HG03066 (cell line): ENCODE measurements around the gene ADAMTS9.

ENCODE experiments used
- ATAC-seq: cut with Tn5 transposase; IDR thresholded peaks from one replicate; pipeline ENCODE4 v1.9.1; 2021; ENCODE audit warnings: low read depth; ENCODE audit not compliant: unreplicated experiment

The ADAMTS9 gene

GRCh38 chr3:64654013-64654412 lies 33.8 kb downstream of the ADAMTS9 start:
- ATAC-seq: no peak

GRCh38 chr3:64653101-64653500 lies 34.7 kb downstream of the ADAMTS9 start:
- ATAC-seq: no peak

- no peak for ATAC-seq
Observed at GRCh38 chr3:64651741-64652241, 36.0 kb downstream of the ADAMTS9 start.

- no peak for ATAC-seq
Observed at GRCh38 chr3:64651303-64651702, 36.5 kb downstream of the ADAMTS9 start.

- ATAC-seq: no peak
Observed at GRCh38 chr3:64650715-64651114, 37.1 kb downstream of the ADAMTS9 start.

GRCh38 chr3:64650096-64650622 lies 37.6 kb downstream of the ADAMTS9 start:
- no peak for ATAC-seq

- ATAC-seq: no peak
Observed at GRCh38 chr3:64648927-64649906, 38.6 kb downstream of the ADAMTS9 start.

- ATAC-seq: no peak
Observed at GRCh38 chr3:64647825-64648224, 40.0 kb downstream of the ADAMTS9 start.

GRCh38 chr3:64645243-64645642 lies 42.6 kb downstream of the ADAMTS9 start:
- ATAC-seq: no peak

- no peak for ATAC-seq
Observed at GRCh38 chr3:64644483-64644882, 43.3 kb downstream of the ADAMTS9 start.

GRCh38 chr3:64642327-64643151 lies 45.3 kb downstream of the ADAMTS9 start:
- no peak for ATAC-seq

- ATAC-seq: no peak
Observed at GRCh38 chr3:64638981-64639481, 48.8 kb downstream of the ADAMTS9 start.

GRCh38 chr3:64638511-64638910 lies 49.3 kb downstream of the ADAMTS9 start:
- no peak for ATAC-seq

GRCh38 chr3:64634417-64634816 lies 53.4 kb downstream of the ADAMTS9 start:
- no peak for ATAC-seq

- ATAC-seq: no peak
Observed at GRCh38 chr3:64631951-64632350, 55.8 kb downstream of the ADAMTS9 start.

GRCh38 chr3:64627471-64628321 lies 60.1 kb downstream of the ADAMTS9 start:
- ATAC-seq: no peak

GRCh38 chr3:64627042-64627441 lies 60.8 kb downstream of the ADAMTS9 start:
- no peak for ATAC-seq

- no peak for ATAC-seq
Observed at GRCh38 chr3:64625381-64625780, 62.4 kb downstream of the ADAMTS9 start.

GRCh38 chr3:64623125-64623524 lies 64.7 kb downstream of the ADAMTS9 start:
- no peak for ATAC-seq
